HG03066 (cell line): ENCODE results near the gene FASTK.

Experiments used
- ATAC-seq: cut with Tn5 transposase; IDR thresholded peaks from one replicate; pipeline ENCODE4 v1.9.1; 2021; ENCODE audit warnings: low read depth; ENCODE audit not compliant: unreplicated experiment

The FASTK gene

GRCh38 chr7:151083071-151083823 is 2.6 kb upstream of the FASTK start, which contains the start of gene TMUB1:
Gene TMUB1, minus strand, starts transcription at chr7:151083493. Its CDS starts 930 bp downstream, at chr7:151082563.
- ATAC-seq, result peak; percentile 42

GRCh38 chr7:151082141-151083070 is 1.8 kb upstream of the FASTK start:
- no peak for ATAC-seq

GRCh38 chr7:151081170-151082101 is 827 bp upstream of the FASTK start:
- no peak for ATAC-seq

DNA sequence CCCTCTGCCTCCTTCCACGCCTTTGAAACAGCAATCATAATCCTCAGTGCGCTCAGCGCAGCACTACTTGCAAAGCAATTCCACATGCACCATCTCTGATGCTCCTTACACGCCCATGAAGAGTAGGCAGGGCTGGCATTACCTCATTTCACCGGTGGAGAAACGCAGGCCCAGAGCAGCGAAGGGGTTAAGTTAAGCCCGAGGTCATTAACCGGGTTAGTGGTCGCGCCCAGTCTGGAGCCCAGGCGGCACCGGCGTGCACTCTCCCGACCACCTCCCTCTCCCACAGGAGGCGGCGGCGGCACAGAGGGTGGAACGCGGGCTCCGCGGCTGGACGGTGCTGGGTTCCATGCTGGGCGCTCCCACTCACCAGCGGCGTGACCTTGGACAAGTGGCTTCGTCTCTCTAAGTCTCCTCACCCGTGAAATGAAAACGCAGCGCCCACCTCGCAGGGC is 515 bp downstream of the FASTK start:
- no peak for ATAC-seq

DNA sequence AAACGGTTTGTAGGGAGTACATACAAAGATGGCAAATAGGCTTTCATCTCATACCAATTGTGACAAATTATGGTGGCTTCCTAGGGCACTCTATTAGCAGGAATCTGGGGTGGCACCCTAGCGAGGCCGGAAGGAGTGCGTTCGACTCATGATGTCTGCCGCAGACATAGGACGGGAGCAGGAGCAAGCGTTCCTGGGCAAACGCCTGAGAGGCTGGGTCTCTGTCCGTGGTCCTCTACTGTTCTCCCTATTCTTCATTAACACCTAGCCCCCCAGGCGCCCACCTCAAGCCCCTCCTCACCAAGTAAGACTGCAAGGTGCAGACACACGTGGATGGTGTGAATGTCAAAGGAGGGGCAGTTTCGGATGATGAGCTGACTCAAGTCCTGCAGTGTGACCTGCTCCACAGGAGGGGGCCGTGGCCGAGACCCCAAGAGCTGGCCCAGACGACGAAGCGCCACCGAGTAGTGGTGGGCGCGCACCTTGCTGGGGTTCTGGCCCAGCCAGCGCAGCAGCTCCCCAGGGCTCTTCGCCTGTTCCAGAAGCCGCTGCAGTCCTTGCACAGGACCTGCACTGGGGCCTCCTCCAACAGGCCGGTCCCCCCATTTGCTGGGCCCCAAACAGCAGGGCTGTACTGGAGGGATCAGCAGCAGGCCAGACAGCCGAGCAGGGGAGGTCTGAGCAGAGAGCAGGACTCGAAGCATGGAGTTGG is 1.3 kb downstream of the FASTK start:
- ATAC-seq, result no peak

DNA sequence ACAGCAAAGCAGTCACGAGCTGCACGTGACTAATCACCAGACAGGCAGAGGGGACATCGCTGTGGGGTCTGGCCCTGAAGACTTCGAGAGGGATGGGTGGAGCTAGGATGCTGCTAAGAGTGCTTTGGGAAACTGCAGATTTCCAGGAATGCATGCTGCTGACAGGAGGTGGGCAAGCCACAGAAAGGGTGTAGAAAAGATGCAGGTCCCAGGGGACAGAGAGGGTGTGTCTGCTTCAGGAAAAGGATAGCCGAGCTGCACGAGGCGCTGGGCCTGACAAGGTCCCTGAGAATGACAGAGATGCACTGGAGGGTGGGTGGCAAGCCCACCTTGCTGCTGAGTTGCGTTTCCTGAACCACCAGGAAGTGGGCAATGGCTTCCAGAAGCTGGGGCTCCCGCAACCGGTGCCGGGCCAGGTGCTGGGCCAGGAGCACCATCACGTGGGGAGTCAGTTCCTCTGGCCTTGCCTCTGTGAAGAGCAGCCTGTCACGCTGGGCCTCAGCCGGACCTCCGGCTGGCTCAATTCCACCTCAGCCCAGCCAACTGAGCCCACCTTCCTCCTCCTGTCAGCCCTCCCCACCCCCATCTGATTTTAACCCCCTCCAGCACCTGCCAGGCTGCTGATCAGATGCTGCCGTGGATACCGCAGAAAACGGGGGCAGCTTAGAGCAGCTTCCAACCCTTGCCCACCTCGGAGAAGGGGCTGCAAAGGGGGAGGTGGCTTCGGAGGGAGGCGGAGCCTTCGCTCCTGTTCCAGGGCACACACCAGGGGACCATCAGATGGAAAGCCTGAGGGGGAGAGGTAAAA is 2.2 kb downstream of the FASTK start:
- ATAC-seq, result no peak

DNA sequence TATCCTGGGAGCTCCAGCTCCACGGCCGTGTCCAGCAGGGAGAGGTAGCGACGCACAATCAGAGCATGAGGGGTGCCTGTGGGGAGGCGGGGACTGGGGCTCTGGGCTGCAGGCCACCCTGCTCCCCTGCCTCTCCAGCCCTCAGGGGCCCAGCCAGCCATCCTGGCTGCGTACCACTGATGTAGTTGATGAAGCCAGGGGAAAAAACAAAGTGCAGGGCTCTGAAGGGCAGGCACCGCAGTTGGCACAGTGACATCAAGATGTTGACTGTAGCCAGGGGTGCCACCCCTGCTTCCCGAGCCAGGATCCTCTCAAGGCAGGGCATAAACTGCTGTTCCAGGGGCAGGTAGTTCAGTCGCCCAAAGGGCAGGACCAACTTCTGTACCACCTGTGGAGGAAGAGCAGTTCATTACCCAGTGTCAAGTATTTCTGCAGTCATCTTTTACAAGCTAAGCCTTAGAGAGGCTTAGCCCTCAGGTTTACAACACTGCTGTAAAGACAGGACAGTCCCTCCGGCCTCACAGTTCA is 2.8 kb downstream of the FASTK start:
- ATAC-seq, result no peak

- no peak for ATAC-seq
Observed at GRCh38 chr7:151076863-151077704, 3.5 kb downstream of the FASTK start.

DNA sequence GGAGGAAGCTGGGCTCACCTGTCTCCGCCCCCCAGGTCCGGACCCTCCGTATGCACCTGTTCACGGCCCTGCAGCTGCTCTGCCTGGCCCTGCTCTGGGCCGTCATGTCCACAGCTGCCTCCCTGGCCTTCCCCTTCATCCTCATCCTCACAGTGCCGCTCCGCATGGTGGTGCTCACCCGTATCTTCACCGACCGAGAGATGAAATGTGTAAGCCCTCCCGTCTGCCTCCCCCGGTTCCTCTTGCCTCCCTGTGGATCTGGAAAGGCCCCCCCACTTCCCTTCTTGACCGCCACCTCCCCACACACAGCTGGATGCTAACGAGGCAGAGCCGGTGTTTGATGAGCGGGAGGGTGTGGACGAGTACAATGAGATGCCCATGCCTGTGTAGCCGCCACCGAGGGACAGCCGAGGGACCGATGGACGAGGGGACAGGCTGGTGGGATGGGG is 4.6 kb downstream of the FASTK start:
- ATAC-seq, result no peak

DNA sequence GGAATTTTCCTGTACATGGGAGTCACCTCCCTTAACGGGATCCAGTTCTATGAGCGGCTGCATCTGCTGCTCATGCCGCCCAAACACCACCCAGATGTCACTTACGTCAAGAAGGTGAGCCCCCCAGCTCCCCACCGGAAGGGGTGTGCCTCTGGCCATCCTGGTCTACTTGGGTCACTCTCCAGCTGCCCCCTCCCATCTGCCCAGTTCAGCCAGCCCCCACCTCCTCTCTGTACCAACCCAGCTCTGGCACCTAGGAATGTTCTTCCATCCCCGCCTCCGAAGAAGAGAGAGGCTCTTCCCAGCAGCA is 5.0 kb downstream of the FASTK start:
- no peak for ATAC-seq

- ATAC-seq, result no peak
Observed at GRCh38 chr7:151074817-151075661, 5.6 kb downstream of the FASTK start.

DNA sequence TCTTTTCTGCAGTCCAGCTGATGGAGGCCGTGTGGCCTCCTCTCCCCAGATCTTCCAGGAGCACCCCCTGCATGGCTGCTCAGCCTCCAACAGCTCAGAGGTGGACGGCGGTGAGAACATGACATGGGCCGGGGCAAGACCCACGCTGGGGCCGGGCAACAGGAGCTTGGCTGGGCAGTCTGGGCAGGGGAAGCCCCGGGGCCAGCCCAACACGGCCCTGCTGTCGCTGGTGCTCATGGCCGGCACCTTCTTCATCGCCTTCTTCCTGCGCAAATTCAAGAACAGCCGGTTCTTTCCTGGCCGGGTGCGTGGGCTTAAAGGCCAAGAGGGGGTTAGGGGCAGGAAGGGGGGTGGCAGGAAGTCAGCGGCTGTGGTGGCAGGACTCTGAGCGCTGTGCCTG is 6.6 kb downstream of the FASTK start:
- ATAC-seq, result no peak

DNA sequence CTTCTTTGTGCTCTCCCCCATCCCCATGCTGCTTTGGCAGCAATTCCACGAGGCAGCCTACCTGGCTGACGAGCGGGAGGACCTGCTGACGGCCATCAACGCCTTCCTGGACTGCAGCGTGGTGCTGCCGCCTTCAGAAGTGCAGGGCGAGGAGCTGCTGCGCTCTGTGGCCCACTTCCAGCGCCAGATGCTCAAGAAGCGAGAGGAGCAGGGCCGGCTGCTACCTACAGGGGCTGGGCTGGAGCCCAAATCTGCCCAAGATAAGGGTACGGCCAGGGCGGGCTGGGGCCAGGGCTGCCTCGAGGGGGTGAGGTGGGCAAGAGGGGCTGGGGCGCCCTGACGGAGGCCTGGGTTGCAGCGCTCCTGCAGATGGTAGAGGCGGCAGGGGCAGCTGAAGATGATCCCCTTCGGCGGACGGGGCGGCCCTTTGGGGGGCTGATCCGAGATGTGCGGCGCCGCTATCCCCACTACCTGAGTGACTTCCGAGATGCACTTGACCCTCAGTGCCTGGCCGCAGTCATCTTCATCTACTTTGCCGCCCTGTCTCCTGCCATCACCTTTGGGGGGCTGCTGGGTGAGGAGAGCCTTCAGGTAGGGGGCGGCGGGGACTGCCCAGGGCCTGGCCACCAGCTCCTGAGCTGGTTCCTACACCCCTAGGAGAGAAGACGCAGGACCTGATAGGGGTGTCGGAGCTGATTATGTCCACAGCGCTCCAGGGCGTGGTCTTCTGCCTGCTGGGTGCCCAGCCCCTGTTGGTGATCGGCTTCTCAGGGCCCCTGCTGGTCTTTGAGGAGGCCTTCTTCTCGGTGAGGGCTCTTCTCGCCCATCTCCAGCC is 9.4 kb downstream of the FASTK start:
- no peak for ATAC-seq

- no peak for ATAC-seq
Observed at GRCh38 chr7:151070574-151070960, 10.0 kb downstream of the FASTK start.

GRCh38 chr7:151069841-151070573 is 10.6 kb downstream of the FASTK start:
- ATAC-seq, result no peak
